HG03159 (cell line): Measurements from ENCODE around the gene PRKAR2B.
A peak's percentile ranks its signal among the peaks of the same experiment; 100 is the strongest.

ENCODE experiments used
- ATAC-seq: cut with Tn5 transposase; IDR thresholded peaks from one replicate; pipeline ENCODE4 v1.9.1; 2021; ENCODE audit warnings: mild to moderate bottlenecking, moderate library complexity; ENCODE audit not compliant: unreplicated experiment

Gene PRKAR2B

GRCh38 chr7:107044347-107045194 lies at the start of gene PRKAR2B:
PRKAR2B (plus strand) TSS chr7:107044705; CDS start chr7:107044908, 203 bp downstream.
- ATAC-seq, result peak; percentile 80

GRCh38 chr7:106994833-106995232 lies 49.7 kb upstream of the PRKAR2B start:
- ATAC-seq, result no peak

DNA sequence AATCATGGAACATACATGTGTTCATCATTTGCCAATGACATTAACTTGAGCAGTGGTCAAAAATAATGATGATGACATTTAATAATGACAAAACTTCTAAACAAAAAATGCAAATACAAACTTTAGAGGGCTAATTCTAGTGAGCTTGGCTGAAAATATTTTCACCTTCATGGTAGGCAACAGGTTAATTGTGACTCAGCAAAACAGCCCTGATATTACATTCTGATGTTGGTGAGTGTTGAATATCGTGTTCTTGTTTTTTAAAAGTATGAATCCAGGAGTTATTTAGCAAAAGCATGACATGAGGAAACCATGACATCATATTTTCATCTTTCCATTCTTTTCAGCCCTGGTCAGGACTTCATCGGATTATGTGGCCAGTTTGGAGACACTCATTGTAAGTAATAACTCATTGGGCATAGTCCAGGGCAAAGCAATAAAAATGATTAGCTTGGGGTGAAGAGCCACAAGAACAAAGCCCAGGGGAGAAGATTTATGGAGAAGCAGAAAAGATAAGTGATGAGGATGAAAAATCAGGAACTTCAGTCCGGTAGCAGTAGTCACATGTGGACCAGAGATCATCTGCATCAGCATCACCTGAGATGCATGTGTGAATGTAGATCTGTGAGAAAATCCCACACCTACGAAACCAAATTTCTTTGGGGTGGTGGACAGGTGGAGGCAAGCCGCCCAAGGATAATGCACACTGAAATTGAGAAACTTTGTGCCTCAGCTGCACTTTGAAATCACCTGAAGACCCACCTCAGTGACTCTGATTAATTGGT lies 46.8 kb upstream of the PRKAR2B start:
- ATAC-seq, result no peak

GRCh38 chr7:106999023-106999422 lies 45.5 kb upstream of the PRKAR2B start:
- ATAC-seq, result no peak

DNA sequence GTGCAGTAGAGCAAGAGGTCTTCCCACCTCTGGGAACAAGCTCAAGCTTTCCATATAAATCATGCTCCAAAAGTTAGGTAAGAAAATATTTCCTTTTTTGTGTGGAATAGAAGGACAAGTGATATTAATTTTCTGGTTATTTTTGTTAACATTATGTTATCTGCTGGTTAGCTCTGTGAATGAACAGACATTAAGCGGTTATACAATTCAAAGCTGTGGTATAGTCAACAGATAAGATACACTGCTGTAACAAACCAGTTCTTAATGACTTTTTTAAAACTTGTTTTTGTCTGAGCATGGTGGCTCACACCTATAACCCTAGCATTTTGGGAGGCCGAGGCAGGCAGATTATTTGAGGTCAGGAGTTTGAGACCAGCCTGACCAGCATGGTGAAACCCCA lies 43.0 kb upstream of the PRKAR2B start:
- no peak for ATAC-seq

GRCh38 chr7:107002126-107002525 lies 42.4 kb upstream of the PRKAR2B start:
- ATAC-seq, result no peak

DNA sequence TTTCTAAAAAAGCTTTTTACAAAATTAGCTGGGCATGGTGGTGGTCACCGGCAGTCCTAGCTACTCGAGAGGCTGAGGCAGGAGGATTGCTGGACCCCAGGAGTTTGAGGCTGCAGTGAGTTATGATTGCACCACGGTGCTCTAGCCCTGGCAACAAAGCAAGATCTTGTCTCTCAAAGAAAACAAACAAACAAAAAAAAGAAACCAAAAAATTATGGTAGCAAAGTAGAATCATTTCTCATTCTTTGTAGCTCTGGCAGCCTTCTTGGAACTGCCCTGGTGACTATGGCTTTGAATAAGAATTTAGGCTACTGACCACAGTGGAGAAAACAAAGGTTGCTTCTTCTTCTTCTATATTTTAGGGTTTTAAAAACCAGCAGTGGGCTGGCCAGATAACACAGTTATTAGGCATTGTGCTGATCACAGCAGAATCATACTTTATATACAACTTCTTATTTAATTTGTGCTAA lies 41.9 kb upstream of the PRKAR2B start:
- no peak for ATAC-seq

- ATAC-seq, result no peak
These were observed 37.3 kb upstream of the PRKAR2B start for GRCh38 chr7:107007007-107007891.

- no peak for ATAC-seq
These were observed 36.6 kb upstream of the PRKAR2B start for GRCh38 chr7:107007892-107008287.

GRCh38 chr7:107009846-107010203 lies 34.7 kb upstream of the PRKAR2B start:
- ATAC-seq, result no peak

GRCh38 chr7:107012691-107013090 lies 31.8 kb upstream of the PRKAR2B start:
- ATAC-seq, result no peak

- ATAC-seq, result no peak
These were observed 30.0 kb upstream of the PRKAR2B start for GRCh38 chr7:107014387-107015023.

DNA sequence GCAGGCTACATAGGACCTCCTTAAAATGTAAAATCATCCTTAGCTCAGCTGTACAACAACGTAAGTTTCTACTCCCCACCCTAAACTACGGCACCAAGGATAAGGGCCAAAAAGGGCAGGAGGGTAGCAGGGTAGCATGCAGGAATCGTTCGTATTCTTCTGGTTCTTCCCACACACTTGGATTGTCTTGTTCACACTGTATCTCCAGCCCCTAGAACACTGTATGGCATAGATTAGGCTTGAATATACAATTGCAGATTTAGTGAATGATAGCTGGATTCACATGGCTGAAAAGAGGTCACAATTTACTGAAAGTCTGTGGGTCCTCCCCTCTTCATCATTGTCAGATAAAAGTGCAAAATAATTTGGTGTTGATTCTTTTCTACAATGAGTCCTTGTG lies 28.2 kb upstream of the PRKAR2B start:
- ATAC-seq, result no peak

GRCh38 chr7:107017965-107018719 lies 26.4 kb upstream of the PRKAR2B start:
- no peak for ATAC-seq

DNA sequence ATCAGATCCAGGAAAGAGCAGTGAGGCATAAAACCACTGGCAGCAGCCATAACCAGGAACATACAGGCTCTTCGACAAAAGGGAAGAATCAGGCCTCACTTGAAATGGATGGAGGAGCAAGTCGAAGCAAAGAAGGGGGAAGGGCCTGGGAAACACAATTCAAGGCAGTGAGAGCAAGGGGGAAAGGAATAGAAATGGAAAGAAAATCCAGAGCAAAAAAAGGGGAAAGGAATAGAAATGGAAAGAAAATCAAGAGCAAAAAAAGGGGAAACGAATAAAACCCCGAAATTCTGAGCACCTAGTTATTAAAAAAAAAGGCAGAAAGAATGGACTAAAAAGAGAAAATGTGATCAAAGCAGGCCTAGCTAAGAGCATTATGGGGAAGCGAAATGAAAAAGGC lies 24.1 kb upstream of the PRKAR2B start:
- no peak for ATAC-seq

DNA sequence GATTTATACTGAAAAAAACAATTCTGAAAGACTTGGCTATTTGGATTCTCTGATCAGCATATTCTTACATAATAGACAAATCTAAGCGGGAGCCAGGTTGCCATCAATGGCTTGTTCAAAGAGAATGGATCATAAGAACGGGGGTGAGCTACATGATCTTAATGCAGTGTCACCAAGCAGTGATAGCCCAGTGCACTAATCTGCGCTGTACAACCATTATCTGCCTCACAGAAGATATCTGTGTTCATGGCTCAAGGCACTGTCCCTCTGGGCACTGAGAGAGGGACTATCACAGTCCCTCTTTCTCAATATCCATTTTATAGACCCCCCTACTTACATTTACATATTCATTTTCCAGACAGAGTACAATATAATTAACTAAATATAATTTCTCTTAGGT lies 22.9 kb upstream of the PRKAR2B start:
- ATAC-seq, result no peak

DNA sequence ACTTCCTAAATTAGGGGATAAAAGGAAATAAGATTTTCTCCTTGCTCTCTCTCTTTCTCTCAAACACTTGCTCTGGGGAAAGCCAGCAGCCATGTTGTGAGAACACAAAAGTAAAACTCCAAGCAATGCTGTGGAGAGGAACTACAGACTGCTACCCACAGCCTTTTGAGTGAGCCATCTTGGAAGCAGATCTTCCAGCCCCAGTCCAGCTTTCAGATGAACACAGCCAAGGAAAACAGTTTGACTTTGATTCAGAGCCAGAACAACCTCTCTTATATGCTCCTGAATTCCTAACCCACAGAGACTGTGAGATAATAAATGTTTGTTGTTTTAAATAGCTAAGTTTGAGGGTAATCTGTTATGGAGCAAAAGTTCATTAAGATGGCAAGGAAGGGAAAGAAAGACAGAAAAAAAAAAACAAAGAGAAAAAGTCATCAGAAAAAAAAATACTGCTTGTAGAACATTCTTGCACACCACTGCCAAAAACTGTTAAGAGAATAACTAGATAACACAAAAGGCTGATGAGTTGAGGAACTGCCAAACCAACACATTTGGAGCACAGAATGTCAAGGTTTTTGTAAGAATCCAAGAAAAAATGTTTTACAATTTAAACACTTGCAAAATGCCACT lies 20.9 kb upstream of the PRKAR2B start:
- no peak for ATAC-seq

DNA sequence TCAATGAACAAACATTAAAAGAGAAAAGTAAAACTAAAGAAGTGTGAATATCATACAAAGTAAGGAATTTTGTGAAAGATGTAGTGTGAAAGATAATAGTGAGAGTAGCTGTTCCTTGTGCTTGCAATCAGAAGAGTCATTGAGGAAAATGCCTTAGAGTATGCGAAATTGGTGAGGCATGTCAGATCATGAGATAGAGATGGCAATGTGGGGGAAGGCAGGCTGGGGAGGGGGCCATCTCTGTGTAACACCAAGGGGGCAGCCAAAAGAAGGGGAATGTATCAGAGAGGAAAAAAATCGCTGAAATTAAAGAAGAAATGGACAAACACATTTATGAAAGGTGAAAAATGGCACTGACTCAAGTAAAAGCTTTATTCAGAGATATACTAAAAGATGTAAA lies 19.6 kb upstream of the PRKAR2B start:
- ATAC-seq, result no peak

- no peak for ATAC-seq
These were observed 18.9 kb upstream of the PRKAR2B start for GRCh38 chr7:107025449-107026103.
